ENCODE data around the gene ADK. TPM values are rescaled to one million over a fixed set of nuclear protein-coding genes. Genes with fewer than 3 reads are reported as not detected.

ADK gene
- total and polyA plus RNA-seq, 2 experiments from 2014 or later: 39.9 to 53.0 TPM

DNA sequence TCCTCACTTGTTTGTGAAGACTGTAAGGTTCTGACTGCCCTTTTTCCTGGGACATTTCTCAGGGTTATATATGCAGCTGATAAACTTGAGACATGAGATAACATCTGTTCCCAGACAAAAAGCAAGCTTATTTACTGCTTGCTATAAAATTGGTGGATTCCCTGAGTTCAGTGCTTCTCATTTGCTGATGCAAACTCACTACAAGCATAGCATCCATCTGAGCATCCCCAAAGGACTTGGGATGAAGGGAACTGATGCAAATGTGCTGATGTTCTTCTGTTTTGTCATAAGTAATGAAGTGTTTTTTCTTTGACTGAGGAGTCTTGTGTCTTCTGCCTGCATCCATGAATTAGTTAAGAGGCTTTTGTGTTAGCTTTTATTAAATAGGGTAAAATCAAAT is 183.2 kb downstream of the ADK start:
- no peak overlapping the region for H2AFZ ChIP-seq
- H3K9me2 ChIP-seq (ENCODE audit: insufficient read depth): peaks cover 4% of the 10 kb centered on the region; the same call in 1 of the 2 replicates
- Mint-ChIP-seq H3K36me3 (ENCODE audit: low read depth) (peaks cover 14% of the 10 kb centered on the region; the same call in 2 of the 3 replicates), H3K27me3 (ENCODE audit: insufficient read depth, low read depth, poor library complexity) (peaks cover 4% of the 10 kb centered on the region), H3K9me3 (peaks cover 4% of the 10 kb centered on the region; the same call in 1 of the 3 replicates), H3K27ac (no peak overlapping the region), H3K4me1 (no peaks in the 10 kb centered on the region), H3K4me3 (no peak overlapping the region)
- H3K27me3 ChIP-seq (ENCODE audit: insufficient read depth): no peaks in the 10 kb centered on the region
- H3K79me2 ChIP-seq (replicated peaks; ENCODE audit: insufficient read depth): no peaks in the 10 kb centered on the region
- no peak overlapping the region for H3K4me3 ChIP-seq
- no peaks in the 10 kb centered on the region for H4K20me1 ChIP-seq (replicated peaks; ENCODE audit: insufficient read depth)
- ATAC-seq: no peak
- H3K36me3 ChIP-seq (ENCODE audit: insufficient read depth): no peaks in the 10 kb centered on the region
- no peak overlapping the region for H3K4me2 ChIP-seq
- TF ChIP-seq EZH2phosphoT487 (IDR thresholded peaks at IDR 0.05; ENCODE audit: unreplicated experiment) (no peak), JUNB (IDR thresholded peaks at IDR 0.05; ENCODE audit: unreplicated experiment) (no peak), STAT1 (IDR thresholded peaks at IDR 0.05; ENCODE audit: unreplicated experiment) (no peak), NANOG (IDR thresholded peaks at IDR 0.05; ENCODE audit: borderline replicate concordance) (no peak), CREB1 (CRISPR knock-in tag; IDR thresholded peaks at IDR 0.05; ENCODE audit: low read depth) (no peak), ZNF331 (CRISPR knock-in tag; IDR thresholded peaks at IDR 0.05; ENCODE audit: low read depth) (no peak), POLR2AphosphoS5 (IDR thresholded peaks at IDR 0.05; ENCODE audit: low read depth) (no peak), ZNF114 (CRISPR knock-in tag; IDR thresholded peaks at IDR 0.05) (no peak), EZH2 (IDR thresholded peaks at IDR 0.05; ENCODE audit: low read depth, unreplicated experiment) (no peak)
- TF ChIP-seq, protein P1, sequence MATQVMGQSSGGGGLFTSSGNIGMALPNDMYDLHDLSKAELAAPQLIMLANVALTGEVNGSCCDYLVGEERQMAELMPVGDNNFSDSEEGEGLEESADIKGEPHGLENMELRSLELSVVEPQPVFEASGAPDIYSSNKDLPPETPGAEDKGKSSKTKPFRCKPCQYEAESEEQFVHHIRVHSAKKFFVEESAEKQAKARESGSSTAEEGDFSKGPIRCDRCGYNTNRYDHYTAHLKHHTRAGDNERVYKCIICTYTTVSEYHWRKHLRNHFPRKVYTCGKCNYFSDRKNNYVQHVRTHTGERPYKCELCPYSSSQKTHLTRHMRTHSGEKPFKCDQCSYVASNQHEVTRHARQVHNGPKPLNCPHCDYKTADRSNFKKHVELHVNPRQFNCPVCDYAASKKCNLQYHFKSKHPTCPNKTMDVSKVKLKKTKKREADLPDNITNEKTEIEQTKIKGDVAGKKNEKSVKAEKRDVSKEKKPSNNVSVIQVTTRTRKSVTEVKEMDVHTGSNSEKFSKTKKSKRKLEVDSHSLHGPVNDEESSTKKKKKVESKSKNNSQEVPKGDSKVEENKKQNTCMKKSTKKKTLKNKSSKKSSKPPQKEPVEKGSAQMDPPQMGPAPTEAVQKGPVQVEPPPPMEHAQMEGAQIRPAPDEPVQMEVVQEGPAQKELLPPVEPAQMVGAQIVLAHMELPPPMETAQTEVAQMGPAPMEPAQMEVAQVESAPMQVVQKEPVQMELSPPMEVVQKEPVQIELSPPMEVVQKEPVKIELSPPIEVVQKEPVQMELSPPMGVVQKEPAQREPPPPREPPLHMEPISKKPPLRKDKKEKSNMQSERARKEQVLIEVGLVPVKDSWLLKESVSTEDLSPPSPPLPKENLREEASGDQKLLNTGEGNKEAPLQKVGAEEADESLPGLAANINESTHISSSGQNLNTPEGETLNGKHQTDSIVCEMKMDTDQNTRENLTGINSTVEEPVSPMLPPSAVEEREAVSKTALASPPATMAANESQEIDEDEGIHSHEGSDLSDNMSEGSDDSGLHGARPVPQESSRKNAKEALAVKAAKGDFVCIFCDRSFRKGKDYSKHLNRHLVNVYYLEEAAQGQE (IDR thresholded peaks at IDR 0.05; ENCODE audit: unreplicated experiment): no peak
- TF ChIP-seq, protein P2, sequence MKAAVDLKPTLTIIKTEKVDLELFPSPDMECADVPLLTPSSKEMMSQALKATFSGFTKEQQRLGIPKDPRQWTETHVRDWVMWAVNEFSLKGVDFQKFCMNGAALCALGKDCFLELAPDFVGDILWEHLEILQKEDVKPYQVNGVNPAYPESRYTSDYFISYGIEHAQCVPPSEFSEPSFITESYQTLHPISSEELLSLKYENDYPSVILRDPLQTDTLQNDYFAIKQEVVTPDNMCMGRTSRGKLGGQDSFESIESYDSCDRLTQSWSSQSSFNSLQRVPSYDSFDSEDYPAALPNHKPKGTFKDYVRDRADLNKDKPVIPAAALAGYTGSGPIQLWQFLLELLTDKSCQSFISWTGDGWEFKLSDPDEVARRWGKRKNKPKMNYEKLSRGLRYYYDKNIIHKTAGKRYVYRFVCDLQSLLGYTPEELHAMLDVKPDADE (IDR thresholded peaks at IDR 0.05): no peak
- TF ChIP-seq, protein P3, sequence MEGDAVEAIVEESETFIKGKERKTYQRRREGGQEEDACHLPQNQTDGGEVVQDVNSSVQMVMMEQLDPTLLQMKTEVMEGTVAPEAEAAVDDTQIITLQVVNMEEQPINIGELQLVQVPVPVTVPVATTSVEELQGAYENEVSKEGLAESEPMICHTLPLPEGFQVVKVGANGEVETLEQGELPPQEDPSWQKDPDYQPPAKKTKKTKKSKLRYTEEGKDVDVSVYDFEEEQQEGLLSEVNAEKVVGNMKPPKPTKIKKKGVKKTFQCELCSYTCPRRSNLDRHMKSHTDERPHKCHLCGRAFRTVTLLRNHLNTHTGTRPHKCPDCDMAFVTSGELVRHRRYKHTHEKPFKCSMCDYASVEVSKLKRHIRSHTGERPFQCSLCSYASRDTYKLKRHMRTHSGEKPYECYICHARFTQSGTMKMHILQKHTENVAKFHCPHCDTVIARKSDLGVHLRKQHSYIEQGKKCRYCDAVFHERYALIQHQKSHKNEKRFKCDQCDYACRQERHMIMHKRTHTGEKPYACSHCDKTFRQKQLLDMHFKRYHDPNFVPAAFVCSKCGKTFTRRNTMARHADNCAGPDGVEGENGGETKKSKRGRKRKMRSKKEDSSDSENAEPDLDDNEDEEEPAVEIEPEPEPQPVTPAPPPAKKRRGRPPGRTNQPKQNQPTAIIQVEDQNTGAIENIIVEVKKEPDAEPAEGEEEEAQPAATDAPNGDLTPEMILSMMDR (conservative IDR thresholded peaks at IDR 0.05; ENCODE audit: low read depth in 2 of 2): no peak
- TF ChIP-seq, protein P4, sequence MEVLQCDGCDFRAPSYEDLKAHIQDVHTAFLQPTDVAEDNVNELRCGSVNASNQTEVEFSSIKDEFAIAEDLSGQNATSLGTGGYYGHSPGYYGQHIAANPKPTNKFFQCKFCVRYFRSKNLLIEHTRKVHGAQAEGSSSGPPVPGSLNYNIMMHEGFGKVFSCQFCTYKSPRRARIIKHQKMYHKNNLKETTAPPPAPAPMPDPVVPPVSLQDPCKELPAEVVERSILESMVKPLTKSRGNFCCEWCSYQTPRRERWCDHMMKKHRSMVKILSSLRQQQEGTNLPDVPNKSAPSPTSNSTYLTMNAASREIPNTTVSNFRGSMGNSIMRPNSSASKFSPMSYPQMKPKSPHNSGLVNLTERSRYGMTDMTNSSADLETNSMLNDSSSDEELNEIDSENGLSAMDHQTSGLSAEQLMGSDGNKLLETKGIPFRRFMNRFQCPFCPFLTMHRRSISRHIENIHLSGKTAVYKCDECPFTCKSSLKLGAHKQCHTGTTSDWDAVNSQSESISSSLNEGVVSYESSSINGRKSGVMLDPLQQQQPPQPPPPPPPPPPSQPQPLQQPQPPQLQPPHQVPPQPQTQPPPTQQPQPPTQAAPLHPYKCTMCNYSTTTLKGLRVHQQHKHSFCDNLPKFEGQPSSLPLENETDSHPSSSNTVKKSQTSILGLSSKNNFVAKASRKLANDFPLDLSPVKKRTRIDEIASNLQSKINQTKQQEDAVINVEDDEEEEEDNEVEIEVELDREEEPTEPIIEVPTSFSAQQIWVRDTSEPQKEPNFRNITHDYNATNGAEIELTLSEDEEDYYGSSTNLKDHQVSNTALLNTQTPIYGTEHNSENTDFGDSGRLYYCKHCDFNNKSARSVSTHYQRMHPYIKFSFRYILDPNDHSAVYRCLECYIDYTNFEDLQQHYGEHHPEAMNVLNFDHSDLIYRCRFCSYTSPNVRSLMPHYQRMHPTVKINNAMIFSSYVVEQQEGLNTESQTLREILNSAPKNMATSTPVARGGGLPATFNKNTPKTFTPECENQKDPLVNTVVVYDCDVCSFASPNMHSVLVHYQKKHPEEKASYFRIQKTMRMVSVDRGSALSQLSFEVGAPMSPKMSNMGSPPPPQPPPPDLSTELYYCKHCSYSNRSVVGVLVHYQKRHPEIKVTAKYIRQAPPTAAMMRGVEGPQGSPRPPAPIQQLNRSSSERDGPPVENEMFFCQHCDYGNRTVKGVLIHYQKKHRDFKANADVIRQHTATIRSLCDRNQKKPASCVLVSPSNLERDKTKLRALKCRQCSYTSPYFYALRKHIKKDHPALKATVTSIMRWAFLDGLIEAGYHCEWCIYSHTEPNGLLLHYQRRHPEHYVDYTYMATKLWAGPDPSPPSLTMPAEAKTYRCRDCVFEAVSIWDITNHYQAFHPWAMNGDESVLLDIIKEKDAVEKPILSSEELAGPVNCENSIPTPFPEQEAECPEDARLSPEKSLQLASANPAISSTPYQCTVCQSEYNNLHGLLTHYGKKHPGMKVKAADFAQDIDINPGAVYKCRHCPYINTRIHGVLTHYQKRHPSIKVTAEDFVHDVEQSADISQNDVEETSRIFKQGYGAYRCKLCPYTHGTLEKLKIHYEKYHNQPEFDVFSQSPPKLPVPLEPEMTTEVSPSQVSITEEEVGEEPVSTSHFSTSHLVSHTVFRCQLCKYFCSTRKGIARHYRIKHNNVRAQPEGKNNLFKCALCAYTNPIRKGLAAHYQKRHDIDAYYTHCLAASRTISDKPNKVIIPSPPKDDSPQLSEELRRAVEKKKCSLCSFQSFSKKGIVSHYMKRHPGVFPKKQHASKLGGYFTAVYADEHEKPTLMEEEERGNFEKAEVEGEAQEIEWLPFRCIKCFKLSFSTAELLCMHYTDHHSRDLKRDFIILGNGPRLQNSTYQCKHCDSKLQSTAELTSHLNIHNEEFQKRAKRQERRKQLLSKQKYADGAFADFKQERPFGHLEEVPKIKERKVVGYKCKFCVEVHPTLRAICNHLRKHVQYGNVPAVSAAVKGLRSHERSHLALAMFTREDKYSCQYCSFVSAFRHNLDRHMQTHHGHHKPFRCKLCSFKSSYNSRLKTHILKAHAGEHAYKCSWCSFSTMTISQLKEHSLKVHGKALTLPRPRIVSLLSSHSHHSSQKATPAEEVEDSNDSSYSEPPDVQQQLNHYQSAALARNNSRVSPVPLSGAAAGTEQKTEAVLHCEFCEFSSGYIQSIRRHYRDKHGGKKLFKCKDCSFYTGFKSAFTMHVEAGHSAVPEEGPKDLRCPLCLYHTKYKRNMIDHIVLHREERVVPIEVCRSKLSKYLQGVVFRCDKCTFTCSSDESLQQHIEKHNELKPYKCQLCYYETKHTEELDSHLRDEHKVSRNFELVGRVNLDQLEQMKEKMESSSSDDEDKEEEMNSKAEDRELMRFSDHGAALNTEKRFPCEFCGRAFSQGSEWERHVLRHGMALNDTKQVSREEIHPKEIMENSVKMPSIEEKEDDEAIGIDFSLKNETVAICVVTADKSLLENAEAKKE (CRISPR knock-in tag; IDR thresholded peaks at IDR 0.05): no peak
- H3K4me1 ChIP-seq (ENCODE audit: insufficient read depth): no peaks in the 10 kb centered on the region
- DNase-seq (ENCODE audit: low spot score): no peak
- no peak overlapping the region for H3K27ac ChIP-seq (ENCODE audit: low read depth)
- no peaks in the 10 kb centered on the region for H3F3A ChIP-seq (replicated peaks; ENCODE audit: low read depth)
